Parathyroid adenoma (tissue), 2 donors: Measurements from ENCODE around the gene MSRB2.

Source experiments
- H2AFZ ChIP-seq: fragments of 300-600 bp; sonication (generic); one replicate; pipeline ENCODE4 v1.7.0; 2017; ENCODE audit warnings: antibody characterized with exemption, mild to moderate bottlenecking
- H3K27ac ChIP-seq: fragments of 300-600 bp; sonication (generic); one replicate; pipeline ENCODE4 v1.7.0; 2017
- H3K27me3 ChIP-seq: fragments of 300-600 bp; sonication (generic); one replicate; pipeline ENCODE4 v1.7.0; 2017; ENCODE audit warnings: low read length; ENCODE audit not compliant: control insufficient read depth, insufficient read depth
- H3K36me3 ChIP-seq: fragments of 300-600 bp; sonication (generic); one replicate; pipeline ENCODE4 v1.7.0; 2017; ENCODE audit warnings: low read length; ENCODE audit not compliant: control insufficient read depth, insufficient read depth
- H3K4me1 ChIP-seq: fragments of 300-600 bp; sonication (generic); one replicate; pipeline ENCODE4 v1.7.0; 2017; ENCODE audit warnings: control low read depth
- H3K4me2 ChIP-seq: fragments of 300-600 bp; sonication (generic); one replicate; pipeline ENCODE4 v1.7.0; 2017; ENCODE audit warnings: low read length
- H3K4me3 ChIP-seq: fragments of 300-600 bp; sonication (generic); one replicate; pipeline ENCODE4 v1.7.0; 2017; ENCODE audit warnings: low read depth, low read length
- H3K79me2 ChIP-seq: fragments of 300-600 bp; sonication (generic); one replicate; pipeline ENCODE4 v1.7.0; 2017; ENCODE audit warnings: control low read depth
- H3K9ac ChIP-seq: fragments of 300-600 bp; sonication (generic); one replicate; pipeline ENCODE4 v1.7.0; 2017; ENCODE audit warnings: mild to moderate bottlenecking
- H3K9me3 ChIP-seq: fragments of 300-600 bp; sonication (generic); one replicate; pipeline ENCODE4 v1.7.0; 2017; ENCODE audit warnings: low read length; ENCODE audit not compliant: control insufficient read depth
- TF ChIP-seq, protein P1 (sequence below): fragments of 300-600 bp; sonication (generic); IDR thresholded peaks from one replicate; pipeline ENCODE4 v1.7.0; 2017; ENCODE audit warnings: antibody characterized with exemption, mild to moderate bottlenecking
- donor health status: primary hyperparathyroidism.

MSRB2 gene

DNA sequence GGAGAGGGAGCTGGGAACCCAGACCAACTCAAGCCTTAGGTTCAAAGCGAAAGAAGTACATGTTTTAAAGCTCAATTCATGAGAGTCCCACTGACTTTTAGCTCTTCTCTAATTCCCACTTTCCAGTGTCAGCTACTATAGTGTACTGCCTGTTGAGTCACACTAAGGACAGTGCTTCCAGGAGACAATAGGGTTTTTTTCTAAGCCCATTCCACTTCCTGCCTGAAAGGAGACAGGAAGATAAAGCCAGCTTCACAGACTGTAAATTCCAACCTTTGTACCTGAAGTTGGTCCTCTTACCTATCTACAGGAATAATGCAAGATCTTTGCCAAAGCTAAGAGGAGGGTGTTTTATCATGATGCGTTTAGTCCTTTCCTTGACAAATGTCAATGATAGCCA is 4.4 kb downstream of the MSRB2 start:
- TF ChIP-seq, protein P1, sequence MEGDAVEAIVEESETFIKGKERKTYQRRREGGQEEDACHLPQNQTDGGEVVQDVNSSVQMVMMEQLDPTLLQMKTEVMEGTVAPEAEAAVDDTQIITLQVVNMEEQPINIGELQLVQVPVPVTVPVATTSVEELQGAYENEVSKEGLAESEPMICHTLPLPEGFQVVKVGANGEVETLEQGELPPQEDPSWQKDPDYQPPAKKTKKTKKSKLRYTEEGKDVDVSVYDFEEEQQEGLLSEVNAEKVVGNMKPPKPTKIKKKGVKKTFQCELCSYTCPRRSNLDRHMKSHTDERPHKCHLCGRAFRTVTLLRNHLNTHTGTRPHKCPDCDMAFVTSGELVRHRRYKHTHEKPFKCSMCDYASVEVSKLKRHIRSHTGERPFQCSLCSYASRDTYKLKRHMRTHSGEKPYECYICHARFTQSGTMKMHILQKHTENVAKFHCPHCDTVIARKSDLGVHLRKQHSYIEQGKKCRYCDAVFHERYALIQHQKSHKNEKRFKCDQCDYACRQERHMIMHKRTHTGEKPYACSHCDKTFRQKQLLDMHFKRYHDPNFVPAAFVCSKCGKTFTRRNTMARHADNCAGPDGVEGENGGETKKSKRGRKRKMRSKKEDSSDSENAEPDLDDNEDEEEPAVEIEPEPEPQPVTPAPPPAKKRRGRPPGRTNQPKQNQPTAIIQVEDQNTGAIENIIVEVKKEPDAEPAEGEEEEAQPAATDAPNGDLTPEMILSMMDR = no peak
- no peaks in the 10 kb centered on the region for H3K27me3 ChIP-seq
- no peak overlapping the region for H2AFZ ChIP-seq
- no peaks in the 10 kb centered on the region for H3K9me3 ChIP-seq
- H3K4me1 ChIP-seq = peaks cover 5% of the 10 kb centered on the region
- H3K9ac ChIP-seq = no peak overlapping the region
- H3K79me2 ChIP-seq = peaks cover 22% of the 10 kb centered on the region
- no peak overlapping the region for H3K4me2 ChIP-seq
- no peak overlapping the region for H3K4me3 ChIP-seq
- peak overlapping the region; percentile 22 for H3K27ac ChIP-seq
- H3K36me3 ChIP-seq = no peaks in the 10 kb centered on the region

DNA sequence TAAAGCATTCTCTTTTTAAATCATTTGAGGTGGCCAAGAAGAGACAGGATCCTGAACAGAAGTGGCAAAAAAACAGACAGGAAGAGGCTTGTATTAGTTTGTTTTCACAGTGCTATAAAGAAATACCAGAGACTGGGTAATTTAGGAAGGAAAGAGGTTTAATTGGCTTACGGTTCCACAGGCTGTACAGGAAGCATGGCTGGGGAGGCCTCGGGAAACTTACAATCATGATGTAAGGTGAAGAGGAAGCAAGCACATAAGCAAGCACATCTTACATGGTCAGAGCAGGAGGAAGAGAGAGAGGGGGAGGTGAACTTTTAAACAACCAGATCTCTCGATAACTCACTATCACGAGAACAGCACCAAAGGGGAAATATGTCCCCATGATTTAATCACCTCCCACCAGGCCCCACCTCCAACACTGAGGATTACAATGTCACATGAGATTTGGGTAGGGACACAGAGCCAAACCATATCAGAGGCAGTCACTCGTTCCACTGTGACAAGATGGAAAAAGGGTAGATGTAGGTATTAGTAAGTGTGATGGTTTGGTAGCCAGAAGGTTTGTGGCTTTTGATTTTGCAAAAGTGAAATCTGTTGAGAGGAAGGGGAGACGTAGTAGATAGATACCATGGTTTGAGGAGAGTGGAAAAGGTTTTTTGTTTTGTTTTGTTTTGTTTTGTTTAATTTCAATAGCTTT is 5.1 kb downstream of the MSRB2 start:
- Histone ChIP-seq H3K27ac (no peak overlapping the region), H3K4me2 (no peak overlapping the region), H3K36me3 (no peaks in the 10 kb centered on the region), H3K9me3 (no peaks in the 10 kb centered on the region), H3K27me3 (no peaks in the 10 kb centered on the region), H3K4me3 (no peak overlapping the region), H2AFZ (no peak overlapping the region), H3K9ac (no peak overlapping the region), H3K79me2 (peaks cover 26% of the 10 kb centered on the region), H3K4me1 (peaks cover 5% of the 10 kb centered on the region)
- TF ChIP-seq, protein P1 = no peak

DNA sequence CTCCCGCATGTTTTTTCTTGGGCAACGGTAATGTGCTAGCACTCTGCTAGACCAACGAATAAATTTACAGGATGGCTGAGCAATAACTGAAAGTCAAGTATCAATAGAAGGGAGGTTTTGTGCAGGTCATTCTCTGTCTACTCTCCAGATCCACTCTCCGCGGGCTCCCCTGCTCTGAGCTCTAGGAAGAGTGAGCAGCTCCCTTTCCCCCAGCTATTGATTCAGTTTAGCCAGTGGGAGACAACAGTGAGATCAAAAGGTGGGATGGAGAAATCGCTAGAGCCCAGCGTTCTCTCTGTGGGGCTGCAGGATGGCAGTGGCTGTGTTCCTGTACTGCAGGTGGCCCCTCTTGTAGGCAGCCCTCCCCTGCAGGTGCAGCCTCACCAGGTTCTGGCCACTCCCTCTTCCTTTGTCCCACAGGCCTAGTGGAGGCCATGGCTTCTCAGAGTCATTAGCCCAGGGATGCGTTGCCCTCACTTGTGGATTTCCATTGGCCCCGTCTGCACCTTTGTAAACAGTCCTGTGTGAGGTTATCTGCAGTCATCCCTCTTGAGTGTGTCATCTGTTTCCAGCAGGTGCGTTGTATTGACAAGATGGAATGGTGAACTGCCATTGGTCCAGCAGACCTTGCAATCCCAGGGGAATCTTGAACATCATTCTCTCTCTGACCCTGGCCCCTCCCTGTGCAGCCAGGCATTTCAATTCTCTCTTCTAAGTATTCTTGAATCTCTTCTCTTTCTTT is 11.1 kb downstream of the MSRB2 start:
- Histone ChIP-seq H3K9me3 (no peaks in the 10 kb centered on the region), H3K4me2 (no peak overlapping the region), H3K27ac (no peak overlapping the region), H3K4me3 (no peak overlapping the region), H3K79me2 (peaks cover 20% of the 10 kb centered on the region), H3K27me3 (no peaks in the 10 kb centered on the region), H3K4me1 (no peaks in the 10 kb centered on the region), H2AFZ (no peak overlapping the region), H3K36me3 (no peaks in the 10 kb centered on the region), H3K9ac (no peak overlapping the region)
- TF ChIP-seq, protein P1 = no peak

DNA sequence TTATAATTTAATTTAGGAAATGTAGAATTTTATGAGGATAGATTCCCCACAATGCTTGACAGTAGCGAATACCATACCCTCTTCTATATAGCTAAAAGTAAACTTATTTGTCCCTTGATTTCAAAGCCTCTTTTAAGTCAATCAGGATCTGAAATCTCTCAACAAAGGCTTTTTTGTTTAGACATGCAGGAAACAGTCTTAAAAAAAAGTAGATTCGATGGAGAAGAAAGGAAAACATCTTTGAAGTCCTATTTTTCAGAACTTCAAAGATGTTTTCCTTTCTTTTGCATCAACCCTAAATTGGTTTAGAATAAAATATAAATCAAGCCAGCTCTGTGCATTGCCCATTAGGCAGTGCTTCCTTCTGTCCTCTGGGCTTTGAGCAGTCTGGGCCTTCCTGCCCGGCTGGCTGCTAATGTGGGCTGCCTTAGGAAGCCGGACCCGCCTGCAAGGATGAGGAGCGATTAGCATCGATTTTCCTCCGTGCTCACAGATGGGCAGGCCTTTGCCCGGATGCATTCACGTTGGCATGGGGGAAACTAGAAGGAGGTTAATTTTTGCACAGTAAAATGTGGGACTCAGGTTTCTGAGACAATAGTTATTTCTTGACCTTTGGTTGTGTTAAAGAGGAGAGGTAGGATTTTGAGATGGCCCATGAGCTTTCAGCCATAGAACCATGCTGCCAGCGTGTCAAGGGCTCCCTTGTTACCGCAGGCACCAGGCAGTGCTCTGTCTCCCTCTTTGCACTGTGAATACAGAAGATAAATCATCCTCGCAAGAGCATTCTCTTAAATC is 15.5 kb downstream of the MSRB2 start:
- Histone ChIP-seq H3K27ac (no peak overlapping the region), H3K4me1 (no peaks in the 10 kb centered on the region), H3K9me3 (no peaks in the 10 kb centered on the region), H3K4me3 (no peak overlapping the region), H3K9ac (no peak overlapping the region), H2AFZ (no peak overlapping the region), H3K79me2 (peaks cover 4% of the 10 kb centered on the region), H3K27me3 (no peaks in the 10 kb centered on the region), H3K36me3 (no peaks in the 10 kb centered on the region), H3K4me2 (no peak overlapping the region)
- TF ChIP-seq, protein P1 = no peak
